Measurements from ENCODE around the gene MRPL37.

DNA sequence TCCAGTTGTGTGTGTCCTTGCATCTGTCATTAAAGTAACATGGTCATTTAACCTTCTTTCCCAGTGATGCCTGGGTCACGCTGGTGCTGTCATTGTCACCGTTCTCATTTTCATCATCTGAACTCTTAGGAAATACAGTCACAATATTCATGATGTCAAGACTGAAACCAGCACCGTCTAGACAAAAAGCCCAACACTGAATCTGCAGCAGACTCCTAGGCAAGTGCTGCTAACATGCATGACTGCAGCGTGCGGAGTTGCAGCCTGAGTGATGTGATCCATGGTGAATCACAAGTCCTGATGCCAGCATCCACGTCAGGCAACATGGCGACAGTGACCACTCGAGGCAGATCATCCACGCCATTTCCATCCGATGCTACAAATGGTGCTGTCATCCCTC is 37.6 kb downstream of the MRPL37 start:
- TF ChIP-seq CTCF (IDR thresholded peaks at IDR 0.05) (no peak), POLR2A (IDR thresholded peaks at IDR 0.05) (no peak), EP300 (IDR thresholded peaks at IDR 0.05) (no peak)

Measured in ovary (tissue), 3 donors.